ENCODE measurements around the gene GCSAML.

Gene GCSAML

GRCh38 chr1:247574664-247575063 is 25.7 kb downstream of the GCSAML start:
- no peak for DNase-seq (ENCODE audit: low spot score)

GRCh38 chr1:247576514-247576913 is 27.6 kb downstream of the GCSAML start:
- DNase-seq (ENCODE audit: low spot score): peak; percentile 12

- DNase-seq (ENCODE audit: low spot score): no peak
These were observed 30.1 kb downstream of the GCSAML start for GRCh38 chr1:247578946-247579460.

GRCh38 chr1:247588060-247588459 is 39.1 kb downstream of the GCSAML start, which contains the start of gene OR2G2:
TSS of gene OR2G2 (plus strand) at chr1:247588360. CDS start at chr1:247588360, 0 bp downstream.
- no peak for DNase-seq (ENCODE audit: low spot score)

- no peak for DNase-seq (ENCODE audit: low spot score)
These were observed 56.4 kb downstream of the GCSAML start, which contains the start of gene OR2G3 for GRCh38 chr1:247605286-247605685. TSS of gene OR2G3 (plus strand) at chr1:247605586. CDS start at chr1:247605586, 0 bp downstream.

GRCh38 chr1:247613405-247613804 is 64.5 kb downstream of the GCSAML start:
- no peak for DNase-seq (ENCODE audit: low spot score)

GRCh38 chr1:247614625-247615024 is 65.7 kb downstream of the GCSAML start:
- DNase-seq (ENCODE audit: low spot score): no peak

Measured in activated CD4-positive, alpha-beta T cell treated with anti-CD3 and anti-CD28 coated beads, Interleukin-2, Interleukin-4, amounts not matched to agents 100 ng/mL and 50 ng/mL, durations not matched to agents 16 hours and 8 hours (primary cell).